Fibroblast of upper back skin (primary cell): ENCODE results near the gene SLC44A5.
"Not testable (repeated sequence)": the region's sequence is repeated elsewhere in the genome, so short reads cannot be mapped to it uniquely, and the experiment has no call there.

Experiments used
- DNase-seq: peaks from one replicate; pipeline ENCODE4 v3.0.0-alpha.2; 2013

SLC44A5 gene

GRCh38 chr1:75611014-75611413 is at the start of gene SLC44A5:
Gene SLC44A5 (minus strand): TSS chr1:75611114. CDS start chr1:75541447, 69,667 bp downstream.
- no peak for DNase-seq

- DNase-seq, result no peak
These were observed 45.0 kb upstream of the SLC44A5 start for GRCh38 chr1:75655931-75656330.

GRCh38 chr1:75647183-75647582 is 36.3 kb upstream of the SLC44A5 start:
- DNase-seq, result not testable (repeated sequence)

GRCh38 chr1:75645153-75645552 is 34.2 kb upstream of the SLC44A5 start:
- not testable (repeated sequence) for DNase-seq

GRCh38 chr1:75643460-75643859 is 32.5 kb upstream of the SLC44A5 start:
- no peak for DNase-seq

GRCh38 chr1:75641325-75641724 is 30.4 kb upstream of the SLC44A5 start:
- DNase-seq, result no peak

- DNase-seq, result no peak
These were observed 29.2 kb upstream of the SLC44A5 start for GRCh38 chr1:75640137-75640536.

GRCh38 chr1:75632350-75632949 is 21.5 kb upstream of the SLC44A5 start:
- DNase-seq, result peak; percentile 31

- DNase-seq, result no peak
These were observed 20.1 kb upstream of the SLC44A5 start for GRCh38 chr1:75630998-75631397.

GRCh38 chr1:75630004-75630594 is 19.2 kb upstream of the SLC44A5 start:
- DNase-seq, result no peak

DNA sequence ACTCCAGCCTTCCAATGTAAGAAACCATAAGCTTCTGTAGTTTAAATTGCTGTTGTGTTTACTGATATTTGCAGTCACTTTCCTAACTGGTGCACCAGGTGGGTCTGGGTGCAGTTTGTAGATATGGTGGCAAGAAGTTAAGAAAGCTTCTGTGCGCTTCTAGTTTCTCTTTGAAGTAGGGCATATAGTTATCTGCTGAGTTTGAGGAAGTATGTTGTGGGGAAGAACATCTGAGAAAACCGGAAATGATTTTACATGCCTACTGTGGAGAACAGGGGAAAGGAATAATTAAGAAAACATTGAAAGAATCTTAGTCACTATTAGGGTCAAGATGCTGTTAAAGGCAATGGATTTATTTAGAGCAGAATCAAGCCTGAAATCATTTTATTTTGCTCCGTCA is 14.9 kb upstream of the SLC44A5 start:
- no peak for DNase-seq

- DNase-seq, result no peak
These were observed 7.5 kb upstream of the SLC44A5 start for GRCh38 chr1:75618382-75618781.

DNA sequence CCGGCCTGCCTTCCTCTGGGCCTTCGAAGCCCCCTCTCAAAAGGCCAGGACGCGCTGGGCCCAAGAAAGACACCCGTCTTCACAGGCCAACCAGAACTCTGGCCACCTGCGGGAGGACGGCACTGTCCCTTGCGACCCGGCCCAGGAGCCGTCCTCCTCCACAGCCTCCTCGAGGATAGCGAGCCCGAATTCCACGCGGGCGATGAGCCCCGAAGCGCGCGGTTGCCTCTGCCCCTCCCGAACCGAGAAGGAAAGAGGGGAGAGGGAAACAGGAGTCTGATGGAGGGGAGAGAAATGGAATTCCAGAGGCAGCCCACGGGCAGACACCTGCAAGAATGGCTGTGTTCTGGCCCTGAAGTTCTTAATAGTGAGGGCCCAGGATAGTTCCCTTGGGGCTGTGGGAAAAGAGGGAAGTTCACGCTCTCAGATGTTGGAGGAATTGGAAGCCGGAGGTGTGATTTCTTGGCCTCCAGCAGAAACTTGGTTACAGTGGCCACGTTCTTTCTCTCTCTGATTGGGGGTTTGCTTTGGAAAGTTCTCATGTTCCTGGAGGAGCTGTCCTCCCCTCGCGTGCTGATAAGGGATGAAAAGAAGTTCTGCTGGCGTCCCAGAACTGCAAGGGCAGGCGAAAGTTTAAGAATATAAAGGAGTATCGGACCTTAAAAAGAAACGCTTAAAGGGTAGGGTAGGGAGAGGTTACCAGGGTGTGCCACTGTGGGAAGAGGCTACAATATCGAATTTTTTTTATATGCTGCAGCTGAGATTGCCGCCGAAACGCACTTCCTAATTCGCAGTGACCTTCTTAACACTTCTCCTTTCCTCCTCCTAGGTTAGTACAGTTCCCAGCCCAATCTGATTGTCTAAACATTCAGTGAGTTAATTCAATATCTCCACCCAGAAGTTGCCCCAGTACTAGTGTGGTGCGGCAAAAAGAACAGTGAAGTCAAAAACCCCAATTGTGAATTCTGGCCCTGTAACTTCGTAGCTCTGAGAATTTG is 5.8 kb upstream of the SLC44A5 start:
- peak; percentile 28 for DNase-seq

GRCh38 chr1:75615613-75616435 is 4.9 kb upstream of the SLC44A5 start:
- DNase-seq, result peak; percentile 22

DNA sequence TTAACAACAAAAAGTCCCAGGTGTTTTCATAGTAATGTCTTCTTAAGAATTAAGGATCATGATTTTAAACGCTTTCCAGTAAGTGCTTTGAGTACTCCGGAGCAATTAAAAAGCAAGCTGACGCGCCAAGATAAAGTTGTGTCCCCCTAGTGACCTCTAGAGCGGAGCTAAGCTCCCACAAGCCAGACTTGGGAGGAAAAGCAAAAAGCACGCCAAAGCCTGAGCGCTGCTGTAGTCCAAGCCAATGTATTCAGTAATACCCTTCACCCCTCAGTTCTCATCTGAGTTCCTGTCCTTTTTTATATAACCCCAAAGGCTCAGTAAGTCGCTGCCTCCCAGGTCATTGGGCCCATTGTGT is 3.5 kb upstream of the SLC44A5 start:
- DNase-seq, result no peak

DNA sequence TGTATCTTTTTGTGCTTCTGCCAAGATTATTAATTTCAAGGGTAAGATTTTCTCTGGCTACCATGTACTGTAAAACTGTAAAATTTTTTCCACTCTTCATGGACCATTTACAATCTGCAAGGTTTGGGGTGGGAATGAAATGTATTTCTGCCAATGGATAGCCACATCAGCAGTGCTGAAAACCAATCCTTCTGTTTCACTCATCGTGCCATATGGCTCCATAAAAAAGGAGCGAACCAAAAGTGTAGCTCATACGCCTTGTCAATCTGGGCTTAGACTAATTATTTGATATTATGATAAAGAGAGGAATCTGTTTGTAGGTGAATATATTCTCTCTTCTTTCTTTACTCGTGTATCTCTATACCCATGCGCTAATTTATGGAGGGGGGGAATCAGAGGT is 3.0 kb upstream of the SLC44A5 start:
- DNase-seq, result no peak

- DNase-seq, result no peak
These were observed 2.1 kb upstream of the SLC44A5 start for GRCh38 chr1:75612976-75613375.

GRCh38 chr1:75602486-75602885 is 8.4 kb downstream of the SLC44A5 start:
- DNase-seq, result no peak

GRCh38 chr1:75600781-75601180 is 10.1 kb downstream of the SLC44A5 start:
- no peak for DNase-seq

GRCh38 chr1:75594327-75594726 is 16.6 kb downstream of the SLC44A5 start:
- no peak for DNase-seq

DNA sequence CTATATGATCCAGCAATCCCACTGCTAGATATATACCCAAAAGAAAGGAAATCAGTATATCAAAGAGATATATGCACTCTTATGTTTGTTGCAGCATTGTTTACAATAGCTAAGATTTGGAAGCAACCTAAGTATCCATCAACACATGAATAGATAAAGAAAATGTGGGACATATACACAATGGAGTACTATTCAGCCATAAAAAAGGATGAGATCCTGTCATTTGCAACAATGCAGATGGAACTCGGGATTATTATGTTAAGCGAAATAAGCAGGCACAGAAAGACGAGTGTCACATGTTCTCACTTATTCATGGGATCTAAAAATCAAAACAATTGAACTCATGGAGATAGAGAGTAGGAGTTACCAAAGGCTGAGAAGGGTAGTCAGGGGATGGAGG is 17.5 kb downstream of the SLC44A5 start:
- not testable (repeated sequence) for DNase-seq

GRCh38 chr1:75589637-75590036 is 21.3 kb downstream of the SLC44A5 start:
- no peak for DNase-seq
